Hepatocyte (in vitro differentiated cells): ENCODE measurements around the gene GALNT18.

Experiments
- CTCF ChIP-seq: fragments of 200-600 bp; sonication (generic); IDR thresholded peaks from 2 replicates; pipeline ENCODE4 v1.5.1; 2016; ENCODE audit warnings: antibody characterized with exemption, mild to moderate bottlenecking; ENCODE audit not compliant: poor library complexity
- EZH2phosphoT487 ChIP-seq: fragments of 200-600 bp; sonication (generic); IDR thresholded peaks from one replicate; pipeline ENCODE4 v1.6.1; 2018; ENCODE audit warnings: antibody characterized with exemption, mild to moderate bottlenecking, low read depth, moderate library complexity; ENCODE audit not compliant: unreplicated experiment, severe bottlenecking

GRCh38 chr11:11372461-11372860, 249.3 kb downstream of the GALNT18 start:
- TF ChIP-seq CTCF, result no peak
- TF ChIP-seq EZH2phosphoT487, result no peak
